ENCODE results near the gene NTM. TPM values are rescaled to one million over a fixed set of nuclear protein-coding genes. Genes with fewer than 3 reads are reported as not detected.

The NTM gene
- total and polyA plus RNA-seq, 2 of the 8 experiments (the other 6 are each of a cell fraction or from before 2014, with no cell fraction given), result 13.4 to 20.0 TPM

- no peak for TF ChIP-seq CHD7 (IDR thresholded peaks at IDR 0.05; ENCODE audit: insufficient replicate concordance, low read length)
- TF ChIP-seq HDAC6 (IDR thresholded peaks at IDR 0.05; ENCODE audit: low read depth, low read length), result no peak
- no peak for TF ChIP-seq BACH1 (IDR thresholded peaks at IDR 0.05; ENCODE audit: low read length)
- TF ChIP-seq SIN3A (conservative IDR thresholded peaks at IDR 0.05 in 1 of 2, IDR thresholded peaks at IDR 0.05 in 1 of 2; ENCODE audit: low read depth in 1 of 2, low read length in 2 of 2), result no peak
- TF ChIP-seq RAD21 (IDR thresholded peaks at IDR 0.05 in 1 of 2, conservative IDR thresholded peaks at IDR 0.05 in 1 of 2; ENCODE audit: low read depth in 2 of 2, low read length in 2 of 2), result no peak
- TF ChIP-seq TAF7 (optimal IDR thresholded peaks at IDR 0.05; ENCODE audit: borderline replicate concordance, low read depth, low read length), result no peak
- TF ChIP-seq SP1 (IDR thresholded peaks at IDR 0.05; ENCODE audit: low read depth, low read length), result no peak
- no peak for TF ChIP-seq PHF8 (conservative IDR thresholded peaks at IDR 0.05; ENCODE audit: low read depth, low read length)
- no peak for TF ChIP-seq POLR2AphosphoS5 (IDR thresholded peaks at IDR 0.05; ENCODE audit: low read depth, low read length)
- no peak for TF ChIP-seq SIX5 (IDR thresholded peaks at IDR 0.05; ENCODE audit: low read depth, low read length)
Measured at GRCh38 chr11:131683666-131684065, 313.3 kb downstream of the NTM start (continued).
